Epithelial cell of proximal tubule (primary cell): Measurements from ENCODE around the gene CTNNBL1. TPM values are rescaled to one million over a fixed set of nuclear protein-coding genes. Genes with fewer than 3 reads are reported as not detected.

Experiments
- DNase-seq: peaks from one replicate; pipeline ENCODE4 v3.0.0-alpha.2; 2011; ENCODE audit warnings: low read depth
- H3K4me3 ChIP-seq: 2 replicates; pipeline ENCODE4 v1.5.1; 2011; ENCODE audit warnings: low read depth, mild to moderate bottlenecking, low read length
- total RNA-seq: library from RNA; depleted of rRNA; stranded (reverse); fragments of >200 nt; gene quantifications from 2 replicates; pipeline ENCODE4 v1.2.3, GENCODE V29; 2015
- TF ChIP-seq, protein P1 (sequence below): conservative IDR thresholded peaks from 2 replicates; pipeline ENCODE4 v1.5.1; 2012; ENCODE audit warnings: low read depth, mild to moderate bottlenecking, low read length

Gene CTNNBL1
- total RNA-seq, 1 donor from 2014 or later, result 25.6 TPM

DNA sequence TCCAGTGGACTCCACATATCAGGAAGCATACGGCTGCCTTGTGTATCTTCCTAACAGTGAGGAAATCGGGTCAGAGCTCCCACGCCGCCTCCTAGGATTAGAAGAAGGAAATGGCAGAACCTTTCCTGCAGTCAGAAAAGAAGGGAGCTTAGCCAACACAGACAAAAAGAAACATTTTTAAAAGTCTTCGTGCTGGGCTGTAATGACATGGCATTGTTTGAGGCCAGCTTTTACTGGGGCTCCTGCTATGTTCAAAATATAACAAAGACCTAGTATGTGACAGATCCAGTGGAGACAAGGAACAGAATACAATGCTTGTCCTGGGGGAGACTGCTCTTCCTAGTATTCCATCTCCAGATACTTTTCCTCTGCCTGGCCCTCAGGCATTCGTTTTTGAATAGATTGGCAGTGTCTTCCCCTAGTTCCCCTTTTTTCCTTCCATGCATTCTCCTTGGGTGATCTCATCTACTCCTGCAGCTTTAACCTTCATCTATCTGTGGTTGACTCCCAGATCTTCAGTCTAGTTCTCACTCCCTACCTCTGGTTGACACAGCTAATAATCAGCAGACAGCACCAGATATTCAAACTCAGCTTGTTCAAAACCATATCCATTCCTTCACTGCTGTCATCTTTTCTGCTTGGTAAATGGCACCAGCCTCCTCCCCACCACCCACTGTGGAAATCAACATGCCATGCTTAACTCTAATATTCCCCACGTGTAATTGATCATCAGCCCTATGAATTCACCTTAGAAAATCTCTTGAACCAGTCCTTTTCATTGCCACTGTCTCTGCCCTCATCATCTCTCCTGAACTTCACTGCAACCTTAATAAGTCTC is 114.6 kb downstream of the CTNNBL1 start:
- TF ChIP-seq, protein P1, sequence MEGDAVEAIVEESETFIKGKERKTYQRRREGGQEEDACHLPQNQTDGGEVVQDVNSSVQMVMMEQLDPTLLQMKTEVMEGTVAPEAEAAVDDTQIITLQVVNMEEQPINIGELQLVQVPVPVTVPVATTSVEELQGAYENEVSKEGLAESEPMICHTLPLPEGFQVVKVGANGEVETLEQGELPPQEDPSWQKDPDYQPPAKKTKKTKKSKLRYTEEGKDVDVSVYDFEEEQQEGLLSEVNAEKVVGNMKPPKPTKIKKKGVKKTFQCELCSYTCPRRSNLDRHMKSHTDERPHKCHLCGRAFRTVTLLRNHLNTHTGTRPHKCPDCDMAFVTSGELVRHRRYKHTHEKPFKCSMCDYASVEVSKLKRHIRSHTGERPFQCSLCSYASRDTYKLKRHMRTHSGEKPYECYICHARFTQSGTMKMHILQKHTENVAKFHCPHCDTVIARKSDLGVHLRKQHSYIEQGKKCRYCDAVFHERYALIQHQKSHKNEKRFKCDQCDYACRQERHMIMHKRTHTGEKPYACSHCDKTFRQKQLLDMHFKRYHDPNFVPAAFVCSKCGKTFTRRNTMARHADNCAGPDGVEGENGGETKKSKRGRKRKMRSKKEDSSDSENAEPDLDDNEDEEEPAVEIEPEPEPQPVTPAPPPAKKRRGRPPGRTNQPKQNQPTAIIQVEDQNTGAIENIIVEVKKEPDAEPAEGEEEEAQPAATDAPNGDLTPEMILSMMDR, result no peak
- H3K4me3 ChIP-seq, result no peak overlapping the region
- no peak for DNase-seq

DNA sequence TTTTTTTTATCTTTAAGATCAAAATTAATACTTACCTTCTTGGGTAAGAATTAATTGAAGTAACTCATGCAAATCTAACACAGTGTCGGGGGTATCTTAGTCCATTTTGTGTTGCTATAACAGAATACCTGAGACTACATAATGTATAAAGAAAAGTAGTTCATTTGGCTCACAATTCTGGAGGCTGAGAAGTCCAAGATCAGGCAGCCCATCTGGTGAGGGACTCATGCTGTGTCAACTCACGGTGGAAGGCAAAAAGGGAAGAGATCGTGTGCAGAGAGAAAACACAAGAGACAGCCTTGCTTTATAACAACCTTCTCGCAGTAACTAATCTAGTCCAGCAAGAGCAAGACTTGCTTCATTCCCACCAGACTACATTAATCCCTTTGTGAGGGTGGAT is 116.2 kb downstream of the CTNNBL1 start:
- no peak overlapping the region for H3K4me3 ChIP-seq
- no peak for DNase-seq
- TF ChIP-seq, protein P1, result no peak

DNA sequence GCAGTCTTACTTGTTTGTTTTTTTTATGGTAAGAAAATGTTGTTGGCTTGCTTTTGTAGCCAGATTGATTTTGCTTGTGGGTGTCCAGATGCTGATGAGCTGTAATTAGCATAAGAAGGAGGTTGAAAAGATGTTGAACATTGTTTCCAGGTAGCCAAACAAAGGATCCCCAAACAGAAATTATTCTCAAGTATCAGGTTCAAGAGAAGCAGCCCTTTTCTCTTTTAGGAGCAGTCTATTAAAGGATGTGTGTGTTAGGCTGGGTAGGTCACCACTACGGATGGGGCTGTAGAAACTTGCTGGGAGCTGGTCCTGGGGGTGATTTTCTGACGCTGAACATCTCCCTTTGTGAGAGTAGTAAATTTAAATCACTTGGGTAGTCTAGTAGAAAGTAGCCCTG is 122.2 kb downstream of the CTNNBL1 start:
- TF ChIP-seq, protein P1, result no peak
- H3K4me3 ChIP-seq, result no peak overlapping the region
- no peak for DNase-seq

DNA sequence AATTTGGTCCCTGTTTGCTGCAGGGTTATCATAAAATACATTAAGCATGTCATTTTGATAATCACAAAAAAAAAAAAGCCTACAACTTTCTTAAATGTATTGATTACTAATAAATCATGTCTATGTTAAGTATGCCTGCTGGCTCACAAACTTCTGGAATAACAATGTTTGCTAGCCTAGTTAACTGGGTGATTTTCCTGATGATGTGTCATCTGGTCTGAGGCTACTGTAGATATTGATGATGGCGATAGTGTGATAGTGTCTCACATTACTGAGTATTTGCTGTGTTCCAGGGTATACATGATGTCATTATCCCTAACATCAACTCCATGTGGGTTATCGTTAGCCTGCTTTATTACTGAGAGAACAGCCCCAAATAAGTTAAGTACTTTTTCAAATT is 122.9 kb downstream of the CTNNBL1 start:
- no peak overlapping the region for H3K4me3 ChIP-seq
- TF ChIP-seq, protein P1, result no peak
- DNase-seq, result no peak

DNA sequence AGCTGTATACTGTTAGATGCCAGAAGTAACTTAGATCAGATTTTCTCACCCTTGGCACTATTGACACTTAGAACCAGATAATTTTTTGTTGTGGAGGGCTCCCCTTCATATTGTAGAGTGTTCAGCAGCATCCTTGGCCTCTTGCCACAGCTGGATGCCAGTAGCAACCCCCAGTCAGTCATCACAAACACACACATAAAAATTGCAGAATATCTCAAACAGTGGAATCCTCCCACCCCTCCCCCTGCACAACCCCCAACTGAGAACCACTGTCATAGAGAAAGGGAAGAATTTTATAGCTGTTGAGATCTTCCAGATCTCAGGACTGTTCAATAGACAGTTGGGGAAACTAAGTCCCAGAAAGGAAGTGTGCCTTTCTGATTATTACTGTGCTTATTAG is 127.9 kb downstream of the CTNNBL1 start:
- H3K4me3 ChIP-seq, result no peak overlapping the region
- TF ChIP-seq, protein P1, result no peak
- DNase-seq, result no peak

DNA sequence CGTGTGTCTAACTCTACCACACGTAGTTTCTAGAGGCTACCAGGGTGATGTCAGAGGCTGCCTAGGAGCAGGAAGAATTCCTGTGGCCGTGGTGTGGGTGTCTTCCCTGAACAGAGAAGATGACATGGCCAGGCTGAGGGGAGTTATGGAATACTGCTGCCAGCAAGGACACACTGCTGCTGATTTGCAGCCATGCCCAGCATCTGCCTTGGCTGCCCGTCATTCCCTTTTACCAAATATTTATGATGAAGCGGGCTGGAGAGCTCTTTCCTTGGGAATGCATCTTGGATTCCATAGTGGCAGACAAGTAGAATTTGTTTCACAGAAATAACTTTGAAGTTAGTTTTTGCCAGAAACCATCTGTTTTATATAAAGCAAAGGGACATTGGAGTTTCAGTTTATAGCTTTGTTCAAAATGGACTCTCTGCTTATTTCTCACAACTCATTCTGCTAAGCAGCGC is 128.3 kb downstream of the CTNNBL1 start:
- TF ChIP-seq, protein P1, result no peak
- no peak overlapping the region for H3K4me3 ChIP-seq
- DNase-seq, result no peak

DNA sequence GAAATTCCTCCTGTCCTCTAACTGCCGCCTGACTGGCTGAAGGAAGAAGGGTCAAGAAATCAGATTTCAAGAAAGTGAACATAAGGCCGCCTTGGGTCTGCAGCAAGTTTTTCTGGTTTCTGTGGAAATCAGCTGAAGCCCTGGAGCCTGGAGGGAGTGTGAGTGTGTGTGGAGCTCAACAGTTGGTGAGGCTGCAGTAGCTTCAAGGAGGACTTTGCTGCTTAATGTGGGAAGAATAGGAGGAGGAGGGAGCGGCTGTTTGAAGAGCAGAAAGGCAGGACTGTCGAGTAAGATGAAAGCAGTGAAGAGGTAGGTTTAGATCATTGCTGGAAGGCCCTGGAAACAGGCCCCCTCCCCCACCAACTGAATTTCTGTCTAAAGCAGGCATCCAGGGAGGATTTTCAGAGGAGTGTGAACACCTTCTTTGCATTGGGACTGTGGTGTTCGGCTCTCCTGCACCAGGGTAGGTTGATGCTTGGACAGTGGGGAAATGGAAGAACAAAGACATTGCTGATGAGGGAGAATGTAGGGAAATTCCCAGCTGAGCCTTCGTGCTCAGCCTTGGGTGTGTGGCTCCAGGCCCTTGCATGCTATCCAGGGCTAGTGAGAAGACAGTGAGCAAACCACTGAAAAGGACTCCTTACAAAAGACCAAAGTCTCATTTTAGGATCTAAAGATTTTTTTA is 129.6 kb downstream of the CTNNBL1 start:
- DNase-seq, result no peak
- TF ChIP-seq, protein P1, result no peak
- no peak overlapping the region for H3K4me3 ChIP-seq
